ENCODE data around the gene RNF128. TPM values are rescaled to one million over a fixed set of nuclear protein-coding genes. Genes with fewer than 3 reads are reported as not detected.

Gene RNF128
- total RNA-seq, 1 experiment from 2014 or later, result 0.17 TPM

- intact Hi-C loops (cut with micrococcal nuclease; ENCODE audit: unreplicated experiment), result no loop called here
These were observed 57.2 kb downstream of the RNF128 start for GRCh38 chrX:106783716-106784115.

GRCh38 chrX:106791495-106791894, 65.0 kb downstream of the RNF128 start:
- H2AFZ ChIP-seq, result no peak overlapping the region
- DNase-seq, result no peak
- H3K27me3 ChIP-seq (ENCODE audit: insufficient read depth, low read depth), result no peaks in the 10 kb centered on the region
- H3K4me3 ChIP-seq, result no peak overlapping the region
- H4K20me1 ChIP-seq (ENCODE audit: insufficient read depth), result no peaks in the 10 kb centered on the region
- intact Hi-C loops (cut with micrococcal nuclease; ENCODE audit: unreplicated experiment), result loop anchor here (10.0 kb wide), 2 partner anchors 307 to 377 kb away; no protein-coding TSS in a partner anchor
- H3F3A ChIP-seq (ENCODE audit: insufficient read depth, low read depth), result no peaks in the 10 kb centered on the region
- POLR2A ChIA-PET (ENCODE audit: unreplicated experiment), result no interaction called here
- H3K9me2 ChIP-seq (ENCODE audit: insufficient read depth), result no peaks in the 10 kb centered on the region
- no peak for TF ChIP-seq EZH2 (IDR thresholded peaks at IDR 0.05; ENCODE audit: low read depth)
- TF ChIP-seq, protein P1, sequence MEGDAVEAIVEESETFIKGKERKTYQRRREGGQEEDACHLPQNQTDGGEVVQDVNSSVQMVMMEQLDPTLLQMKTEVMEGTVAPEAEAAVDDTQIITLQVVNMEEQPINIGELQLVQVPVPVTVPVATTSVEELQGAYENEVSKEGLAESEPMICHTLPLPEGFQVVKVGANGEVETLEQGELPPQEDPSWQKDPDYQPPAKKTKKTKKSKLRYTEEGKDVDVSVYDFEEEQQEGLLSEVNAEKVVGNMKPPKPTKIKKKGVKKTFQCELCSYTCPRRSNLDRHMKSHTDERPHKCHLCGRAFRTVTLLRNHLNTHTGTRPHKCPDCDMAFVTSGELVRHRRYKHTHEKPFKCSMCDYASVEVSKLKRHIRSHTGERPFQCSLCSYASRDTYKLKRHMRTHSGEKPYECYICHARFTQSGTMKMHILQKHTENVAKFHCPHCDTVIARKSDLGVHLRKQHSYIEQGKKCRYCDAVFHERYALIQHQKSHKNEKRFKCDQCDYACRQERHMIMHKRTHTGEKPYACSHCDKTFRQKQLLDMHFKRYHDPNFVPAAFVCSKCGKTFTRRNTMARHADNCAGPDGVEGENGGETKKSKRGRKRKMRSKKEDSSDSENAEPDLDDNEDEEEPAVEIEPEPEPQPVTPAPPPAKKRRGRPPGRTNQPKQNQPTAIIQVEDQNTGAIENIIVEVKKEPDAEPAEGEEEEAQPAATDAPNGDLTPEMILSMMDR (conservative IDR thresholded peaks at IDR 0.05), result peak; percentile 56
- H3K9me3 ChIP-seq (ENCODE audit: insufficient read depth, low read depth), result no peaks in the 10 kb centered on the region
- H3K27ac ChIP-seq, result no peak overlapping the region
- CTCF ChIA-PET, result no interaction called here
- no peaks in the 10 kb centered on the region for H3K79me2 ChIP-seq (ENCODE audit: low read depth)
- no peaks in the 10 kb centered on the region for H3K36me3 ChIP-seq (ENCODE audit: low read depth)
- H3K4me2 ChIP-seq, result no peak overlapping the region
- no peaks in the 10 kb centered on the region for H3K4me1 ChIP-seq (replicated peaks; ENCODE audit: insufficient read depth)
- no TSS peak for BruUV-seq (replicated peaks)

More at GRCh38 chrX:106783716-106784115, 57.2 kb downstream of the RNF128 start:
- Histone ChIP-seq H3K27me3 (ENCODE audit: insufficient read depth, low read depth) (no peaks in the 10 kb centered on the region), H3K4me2 (no peak overlapping the region), H3K36me3 (ENCODE audit: low read depth) (no peaks in the 10 kb centered on the region), H3F3A (ENCODE audit: insufficient read depth, low read depth) (no peaks in the 10 kb centered on the region), H2AFZ (no peak overlapping the region), H3K4me1 (replicated peaks; ENCODE audit: insufficient read depth) (no peaks in the 10 kb centered on the region), H3K4me3 (no peak overlapping the region), H3K79me2 (ENCODE audit: low read depth) (no peaks in the 10 kb centered on the region), H3K27ac (no peak overlapping the region), H3K9me2 (ENCODE audit: insufficient read depth) (no peaks in the 10 kb centered on the region), H4K20me1 (ENCODE audit: insufficient read depth) (no peaks in the 10 kb centered on the region), H3K9me3 (ENCODE audit: insufficient read depth, low read depth) (no peaks in the 10 kb centered on the region)
- ChIA-PET CTCF (no interaction called here), POLR2A (ENCODE audit: unreplicated experiment) (no interaction called here)
- no peak for TF ChIP-seq EZH2 (IDR thresholded peaks at IDR 0.05; ENCODE audit: low read depth)
- TF ChIP-seq, protein P1 (conservative IDR thresholded peaks at IDR 0.05), result no peak
- BruUV-seq (replicated peaks), result no TSS peak
- DNase-seq, result no peak

GRCh38 chrX:106802063-106802387, 75.5 kb downstream of the RNF128 start:
- DNase-seq, result peak in 1 of 2 experiments; percentile 4
- BruUV-seq (replicated peaks), result no TSS peak
- no peaks in the 10 kb centered on the region for H3K9me3 ChIP-seq (ENCODE audit: insufficient read depth, low read depth)
- peak overlapping the region; percentile 94 for H2AFZ ChIP-seq
- ChIA-PET POLR2A (ENCODE audit: unreplicated experiment) (interaction anchor here (0.6 kb wide), 3 partner anchors 1180 to 1645 kb away, joined by 7 to 12 read pairs (median 10); no protein-coding TSS in a partner anchor), CTCF (no interaction called here)
- peaks cover 5% of the 10 kb centered on the region; the same call in 1 of the 2 replicates for H3K79me2 ChIP-seq (ENCODE audit: low read depth)
- intact Hi-C loops (cut with micrococcal nuclease; ENCODE audit: unreplicated experiment), result loop anchor here (1.0 kb wide), 1 partner anchor 198 kb away; the partner anchor contains the start of gene MORC4
- peaks cover 7% of the 10 kb centered on the region; the same call in 1 of the 2 replicates for H3K4me1 ChIP-seq (replicated peaks; ENCODE audit: insufficient read depth)
- H4K20me1 ChIP-seq (ENCODE audit: insufficient read depth), result no peaks in the 10 kb centered on the region
- no peaks in the 10 kb centered on the region for H3K36me3 ChIP-seq (ENCODE audit: low read depth)
- no peak for TF ChIP-seq EZH2 (IDR thresholded peaks at IDR 0.05; ENCODE audit: low read depth)
- TF ChIP-seq, protein P1 (conservative IDR thresholded peaks at IDR 0.05), result no peak
- no peaks in the 10 kb centered on the region for H3F3A ChIP-seq (ENCODE audit: insufficient read depth, low read depth)
- peak overlapping the region; percentile 50 for H3K27ac ChIP-seq
- no peaks in the 10 kb centered on the region for H3K27me3 ChIP-seq (ENCODE audit: insufficient read depth, low read depth)
- H3K9me2 ChIP-seq (ENCODE audit: insufficient read depth), result no peaks in the 10 kb centered on the region
- peak overlapping the region; percentile 77 for H3K4me2 ChIP-seq
- peak overlapping the region; percentile 77 for H3K4me3 ChIP-seq

Measured in PC-9 (cell line).